AG04449 (cell line): Measurements from ENCODE around the gene ALDH9A1.
"Not testable (repeated sequence)": the region's sequence is repeated elsewhere in the genome, so short reads cannot be mapped to it uniquely, and the experiment has no call there.

Source experiments
- CTCF ChIA-PET: fragments of 350-600 bp; formaldehyde crosslinking; extraction: SDS; loops from one replicate; lab custom pipeline; 2021; ENCODE audit warnings: antibody characterized with exemption; lab: Yijun Ruan, JAX
- POLR2A ChIA-PET: fragments of 400-600, 350-600 bp; formaldehyde crosslinking; extraction: SDS; loops from one replicate; lab custom pipeline; 2020; ENCODE audit warnings: antibody characterized with exemption, inconsistent platforms; lab: Yijun Ruan, JAX
- DNase-seq: peaks from one replicate; pipeline ENCODE4 v3.0.0-alpha.2; 2010; ENCODE audit warnings: low read depth, low spot score
- H3K4me3 ChIP-seq: 2 replicates; pipeline ENCODE4 v1.5.1; 2011; ENCODE audit warnings: low read depth, mild to moderate bottlenecking, control low read depth, low read length
- TF ChIP-seq, protein P1 (sequence below): IDR thresholded peaks from one replicate; pipeline ENCODE4 v1.5.1; 2011; ENCODE audit warnings: mild to moderate bottlenecking, moderate library complexity, low read length, control low read depth, inconsistent platforms; ENCODE audit not compliant: insufficient read depth; ENCODE audit errors: missing control alignments

Gene ALDH9A1

DNA sequence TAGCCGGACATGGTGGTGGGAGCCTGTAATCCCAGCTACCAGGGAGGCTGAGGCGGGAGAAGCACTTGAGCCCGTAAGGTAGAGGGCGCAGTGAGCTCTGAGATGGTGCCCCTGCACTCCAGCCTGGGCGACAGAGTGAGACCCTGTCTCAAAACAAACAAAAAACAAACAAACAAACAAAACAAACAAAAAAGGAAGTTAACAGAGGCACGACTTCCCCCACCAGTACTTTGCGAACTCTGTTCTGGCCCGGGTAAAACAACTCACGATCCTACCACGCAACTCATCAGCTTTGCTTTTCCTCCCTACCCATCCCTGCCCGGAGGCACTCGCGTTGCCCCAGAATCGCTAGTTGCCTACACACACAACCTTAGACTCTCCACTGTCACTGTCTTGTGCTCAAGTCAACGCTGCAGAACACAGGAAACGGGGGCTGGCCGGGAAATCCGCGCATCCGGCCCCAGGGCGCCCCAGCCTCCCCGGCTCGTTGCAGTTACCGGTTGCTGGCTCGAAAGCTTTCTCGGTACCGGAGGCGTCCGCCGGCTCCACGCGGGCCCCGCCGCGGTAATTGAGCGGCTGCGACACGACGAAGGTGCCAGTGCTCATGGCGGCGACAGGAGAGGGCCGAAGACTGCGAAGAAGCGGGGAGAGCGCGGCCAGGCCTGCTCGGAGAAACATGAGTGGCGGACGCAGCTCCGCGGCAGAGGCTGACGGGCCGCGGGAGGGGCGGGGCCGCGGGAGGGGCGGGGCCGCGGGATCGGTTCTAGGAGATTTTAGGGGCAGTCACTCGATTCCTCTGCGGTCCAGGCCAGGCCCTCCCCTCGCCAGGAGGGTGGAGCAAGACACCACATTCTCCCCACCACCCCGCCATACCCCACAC is at the start of gene ALDH9A1:
Gene ALDH9A1, minus strand, starts transcription at position 682 of the 880 bp plus-strand sequence. Its CDS starts 4 bp downstream, at position 678.
- TF ChIP-seq, protein P1, sequence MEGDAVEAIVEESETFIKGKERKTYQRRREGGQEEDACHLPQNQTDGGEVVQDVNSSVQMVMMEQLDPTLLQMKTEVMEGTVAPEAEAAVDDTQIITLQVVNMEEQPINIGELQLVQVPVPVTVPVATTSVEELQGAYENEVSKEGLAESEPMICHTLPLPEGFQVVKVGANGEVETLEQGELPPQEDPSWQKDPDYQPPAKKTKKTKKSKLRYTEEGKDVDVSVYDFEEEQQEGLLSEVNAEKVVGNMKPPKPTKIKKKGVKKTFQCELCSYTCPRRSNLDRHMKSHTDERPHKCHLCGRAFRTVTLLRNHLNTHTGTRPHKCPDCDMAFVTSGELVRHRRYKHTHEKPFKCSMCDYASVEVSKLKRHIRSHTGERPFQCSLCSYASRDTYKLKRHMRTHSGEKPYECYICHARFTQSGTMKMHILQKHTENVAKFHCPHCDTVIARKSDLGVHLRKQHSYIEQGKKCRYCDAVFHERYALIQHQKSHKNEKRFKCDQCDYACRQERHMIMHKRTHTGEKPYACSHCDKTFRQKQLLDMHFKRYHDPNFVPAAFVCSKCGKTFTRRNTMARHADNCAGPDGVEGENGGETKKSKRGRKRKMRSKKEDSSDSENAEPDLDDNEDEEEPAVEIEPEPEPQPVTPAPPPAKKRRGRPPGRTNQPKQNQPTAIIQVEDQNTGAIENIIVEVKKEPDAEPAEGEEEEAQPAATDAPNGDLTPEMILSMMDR = peak; percentile 33
- POLR2A ChIA-PET = interaction anchor here (0.8 to 2.2 kb wide), 5 partner anchors 23 to 1141 kb away, joined by 3 to 9 read pairs (median 7); partner anchors contain the start of genes MGST3 and POGK
- H3K4me3 ChIP-seq = peak within 1 kb of the TSS; percentile 81
- CTCF ChIA-PET = interaction anchor here (0.8 to 2.3 kb wide), 13 partner anchors 13 to 226 kb away, joined by 3 to 16 read pairs (median 4); partner anchors contain the start of gene MGST3
- peak; percentile 26 for DNase-seq

DNA sequence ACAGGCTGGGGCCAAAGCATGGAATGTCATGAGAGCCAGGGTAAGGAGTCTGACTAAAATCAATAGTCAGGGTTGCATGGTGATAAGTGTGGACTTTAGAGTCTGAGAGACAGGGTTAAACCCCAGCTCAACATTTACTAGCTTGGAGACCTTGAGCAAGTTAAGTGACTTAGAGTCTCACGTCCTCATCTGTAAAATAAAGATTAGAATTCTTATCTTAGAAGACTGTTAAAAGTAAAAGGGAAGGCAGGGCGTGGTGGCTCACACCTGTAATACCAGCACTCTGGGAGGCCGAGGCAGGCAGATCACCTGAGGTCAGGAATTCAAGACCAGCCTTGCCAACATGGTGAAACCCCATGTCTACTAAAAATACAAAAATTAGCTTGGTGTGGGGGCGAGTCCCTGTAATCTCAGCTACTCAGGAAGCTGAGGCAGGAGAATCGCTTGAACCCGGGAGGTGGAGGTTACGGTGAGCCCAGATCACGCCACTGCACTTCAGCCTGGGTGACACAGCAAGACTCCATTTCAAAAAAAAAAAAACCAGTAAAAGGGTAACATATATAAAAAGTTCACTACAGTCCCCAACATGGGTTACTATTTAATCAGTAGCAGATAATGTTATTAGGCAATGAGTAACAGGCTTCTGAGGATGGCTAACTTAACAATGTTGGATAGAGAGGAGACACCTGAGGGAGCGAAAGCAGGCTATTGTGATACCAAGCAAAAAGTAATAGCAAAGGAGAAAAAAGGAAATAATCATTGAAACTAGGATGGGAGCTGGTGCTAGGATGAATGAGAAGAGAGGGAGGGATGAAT is 49.5 kb upstream of the ALDH9A1 start:
- no peak overlapping the region for H3K4me3 ChIP-seq
- CTCF ChIA-PET = interaction anchor here (0.6 to 1.5 kb wide), 2 partner anchors 9 to 109 kb away, joined by 3 read pairs; no protein-coding TSS in a partner anchor
- DNase-seq = no peak
- TF ChIP-seq, protein P1 = no peak
- POLR2A ChIA-PET = interaction anchor here (0.6 kb wide), 1 partner anchor 93 kb away, joined by 6 read pairs; no protein-coding TSS in a partner anchor

DNA sequence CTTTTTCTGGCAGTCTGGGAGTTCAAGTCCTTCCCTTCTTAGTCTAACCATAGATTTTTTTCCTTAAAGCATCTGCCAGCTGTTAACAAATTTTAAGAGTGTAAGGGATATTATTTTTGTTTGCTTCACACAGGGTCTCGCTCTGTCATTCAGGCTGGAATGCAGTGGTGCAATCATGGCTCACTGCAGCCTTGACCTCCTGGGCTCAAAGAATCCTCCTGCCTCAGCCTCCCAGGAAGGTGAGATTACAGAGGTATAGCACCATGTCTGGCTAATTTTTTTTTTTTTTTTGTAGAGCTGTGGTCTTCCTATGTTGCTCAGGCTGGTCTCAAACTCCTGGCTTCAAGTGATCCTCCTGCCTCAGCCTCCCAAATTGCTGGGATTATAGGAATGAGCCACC is 46.6 kb upstream of the ALDH9A1 start:
- CTCF ChIA-PET = interaction anchor here (0.9 to 3.6 kb wide), 2 partner anchors 61 to 170 kb away, joined by 4 to 27 read pairs; no protein-coding TSS in a partner anchor

DNA sequence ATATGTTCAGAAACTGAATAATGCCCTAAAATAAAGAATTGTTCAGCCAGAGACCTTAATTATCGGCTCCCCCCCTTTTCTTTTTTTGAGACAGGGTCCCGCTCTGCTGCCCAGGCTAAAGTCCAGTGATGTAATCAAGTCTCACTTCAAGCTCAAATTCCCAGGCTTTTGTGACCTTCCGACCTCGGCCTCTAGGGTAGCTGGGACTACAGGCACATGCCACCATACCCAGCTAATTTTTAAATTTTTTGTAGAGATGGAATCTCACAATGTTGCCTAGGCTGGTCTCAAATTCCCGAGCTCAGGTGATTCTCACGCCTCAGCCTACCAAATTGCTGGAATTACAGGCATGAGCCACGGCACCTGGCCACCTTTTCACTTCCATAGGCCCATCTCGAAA is 43.8 kb upstream of the ALDH9A1 start:
- POLR2A ChIA-PET = no interaction called here
- CTCF ChIA-PET = interaction anchor here (3.6 kb wide), 1 partner anchor 172 kb away, joined by 27 read pairs; no protein-coding TSS in a partner anchor
- no peak for DNase-seq
- TF ChIP-seq, protein P1 = no peak
- H3K4me3 ChIP-seq = no peak overlapping the region

More for the DNA sequence above, 46.6 kb upstream of the ALDH9A1 start:
- POLR2A ChIA-PET, H3K4me3 ChIP-seq, DNase-seq: not testable (repeated sequence)

DNA sequence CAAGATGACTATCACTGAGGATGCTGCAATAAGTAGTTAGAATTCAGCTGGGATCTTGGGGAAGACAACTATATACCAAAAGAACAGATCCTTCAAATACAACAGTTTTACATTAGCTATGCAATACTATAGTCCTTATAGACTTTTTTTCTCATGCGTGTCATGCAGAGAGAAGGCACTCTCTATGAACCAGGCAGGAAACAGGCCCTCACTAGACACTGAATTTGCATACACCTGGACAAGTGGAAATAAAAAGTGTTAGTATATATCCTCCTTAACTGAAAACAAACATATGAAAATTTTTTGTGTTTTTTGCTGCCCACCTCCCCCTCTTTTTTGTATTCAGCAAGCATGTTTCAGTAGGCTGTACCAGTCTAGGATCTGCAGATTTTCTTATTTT is 40.4 kb upstream of the ALDH9A1 start:
- ChIA-PET CTCF (interaction anchor here (0.9 to 1.9 kb wide), 4 partner anchors 8 to 22 kb away, joined by 3 to 6 read pairs (median 4); no protein-coding TSS in a partner anchor), POLR2A (no interaction called here)
- no peak overlapping the region for H3K4me3 ChIP-seq
- TF ChIP-seq, protein P1 = no peak
- no peak for DNase-seq

DNA sequence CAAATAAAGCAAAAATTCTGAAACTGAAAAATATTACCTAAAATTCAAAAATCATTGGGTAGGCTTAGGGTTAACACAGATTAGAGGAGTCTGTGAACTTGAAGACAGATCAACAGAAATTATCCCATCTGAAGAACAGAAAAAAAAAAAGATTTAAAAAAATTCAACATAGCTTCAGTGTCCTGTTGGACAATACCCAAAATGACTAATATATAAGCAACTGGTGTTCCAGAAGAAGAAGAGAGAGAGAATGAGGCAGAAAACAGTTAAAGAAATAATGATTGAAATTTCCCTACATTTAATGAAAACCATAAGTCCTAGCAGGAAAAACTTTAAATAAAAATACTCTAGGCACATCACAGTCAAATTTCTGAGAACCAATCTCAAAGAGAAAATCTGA is 38.8 kb upstream of the ALDH9A1 start:
- TF ChIP-seq, protein P1 = no peak
- ChIA-PET CTCF (interaction anchor here (1.9 kb wide), 1 partner anchor 10 kb away, joined by 4 read pairs; no protein-coding TSS in a partner anchor), POLR2A (interaction anchor here (0.6 kb wide), 1 partner anchor 13 kb away, joined by 3 read pairs; no protein-coding TSS in a partner anchor)
- no peak for DNase-seq
- H3K4me3 ChIP-seq = no peak overlapping the region
